WTC11 (cell line): Measurements from ENCODE around the gene DCAF11.

ENCODE experiments used
- TF ChIP-seq, protein P1 (sequence below): sonication (generic); formaldehyde crosslinking; IDR thresholded peaks from 2 replicates; pipeline ENCODE4 v1.8.0; 2022; ENCODE audit warnings: mild to moderate bottlenecking, missing genetic modification reagents
- TF ChIP-seq, protein P2 (sequence below): sonication (generic); formaldehyde crosslinking; IDR thresholded peaks from 2 replicates; pipeline ENCODE4 v1.8.1; 2022; ENCODE audit warnings: low read depth, mild to moderate bottlenecking, moderate library complexity, missing genetic modification reagents, borderline replicate concordance

DNA sequence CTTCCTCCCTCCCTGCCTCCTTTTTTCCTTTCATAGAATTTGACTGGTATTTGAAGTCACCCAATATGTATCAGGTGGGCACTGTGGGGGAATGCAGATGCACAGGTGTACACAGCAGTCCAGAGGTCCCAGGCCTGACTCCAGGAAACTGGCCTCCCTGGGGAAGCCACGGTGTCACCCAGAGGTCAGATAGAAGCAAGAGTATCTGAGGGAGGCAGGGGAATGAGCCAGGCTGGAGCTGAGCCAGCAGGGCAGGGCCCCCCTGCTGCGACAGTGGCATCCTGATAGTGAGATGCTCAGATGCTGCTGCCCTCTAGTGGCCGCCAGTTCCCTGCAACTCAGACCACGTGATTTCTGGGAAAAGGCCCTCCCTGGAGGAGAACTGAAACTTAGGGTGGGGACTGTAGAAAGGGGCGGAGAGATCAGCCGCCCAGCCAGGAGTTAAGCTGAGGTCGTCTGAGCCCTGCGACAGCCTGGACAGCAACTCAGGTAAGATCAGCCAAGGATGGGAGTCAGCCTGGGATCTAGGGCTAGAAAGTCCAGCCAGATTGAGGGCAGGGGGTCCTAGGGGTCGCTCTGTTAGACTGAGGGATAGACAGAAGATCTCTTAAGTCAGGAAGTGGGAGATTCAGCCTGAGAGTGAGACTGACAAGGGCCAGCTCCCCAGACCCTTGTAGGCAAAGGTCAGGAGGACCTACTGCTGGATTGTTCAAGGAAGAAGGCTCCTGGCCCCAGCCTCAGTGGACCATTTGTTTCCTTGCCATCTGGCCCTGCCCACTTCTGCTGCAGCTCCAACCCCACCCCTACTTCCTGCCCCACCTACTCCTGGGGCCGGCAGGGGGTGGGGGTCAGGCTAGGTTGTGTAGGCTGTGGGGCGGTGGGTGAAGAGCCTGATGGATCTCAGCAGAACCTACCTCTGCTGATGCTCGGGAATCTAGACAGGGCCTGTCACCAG, 46.5 kb downstream of the DCAF11 start, which contains the start of gene IRF9:
- TF ChIP-seq, protein P1, sequence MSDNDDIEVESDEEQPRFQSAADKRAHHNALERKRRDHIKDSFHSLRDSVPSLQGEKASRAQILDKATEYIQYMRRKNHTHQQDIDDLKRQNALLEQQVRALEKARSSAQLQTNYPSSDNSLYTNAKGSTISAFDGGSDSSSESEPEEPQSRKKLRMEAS (CRISPR knock-in tag), result peak; percentile 50; the same call in 1 of the 2 replicates
- TF ChIP-seq, protein P2, sequence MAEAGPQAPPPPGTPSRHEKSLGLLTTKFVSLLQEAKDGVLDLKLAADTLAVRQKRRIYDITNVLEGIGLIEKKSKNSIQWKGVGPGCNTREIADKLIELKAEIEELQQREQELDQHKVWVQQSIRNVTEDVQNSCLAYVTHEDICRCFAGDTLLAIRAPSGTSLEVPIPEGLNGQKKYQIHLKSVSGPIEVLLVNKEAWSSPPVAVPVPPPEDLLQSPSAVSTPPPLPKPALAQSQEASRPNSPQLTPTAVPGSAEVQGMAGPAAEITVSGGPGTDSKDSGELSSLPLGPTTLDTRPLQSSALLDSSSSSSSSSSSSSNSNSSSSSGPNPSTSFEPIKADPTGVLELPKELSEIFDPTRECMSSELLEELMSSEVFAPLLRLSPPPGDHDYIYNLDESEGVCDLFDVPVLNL (CRISPR knock-in tag), result no peak
